Measurements from ENCODE around the gene NAV3. TPM values are rescaled to one million over a fixed set of nuclear protein-coding genes. Genes with fewer than 3 reads are reported as not detected.

NAV3 gene
- total and polyA plus RNA-seq, 10 donors = 0.74 to 111 (median 40.4) TPM

GRCh38 chr12:77786675-77787074, 44.0 kb upstream of the NAV3 start:
- no peaks in the 10 kb centered on the region for H3K27me3 ChIP-seq (replicated peaks in 1 of 7)
- intact Hi-C loops (cut with DNase I; ENCODE audit: low total_unique reads) = no loop called here
- TF ChIP-seq CTCF (IDR thresholded peaks at IDR 0.05 in 8 of 11, conservative IDR thresholded peaks at IDR 0.05 in 3 of 11) (no peak), POLR2AphosphoS5 (IDR thresholded peaks at IDR 0.05) (no peak), POLR2A (IDR thresholded peaks at IDR 0.05) (no peak)

GRCh38 chr12:77788231-77789168, 42.2 kb upstream of the NAV3 start:
- no peaks in the 10 kb centered on the region for H3K4me1 ChIP-seq
- intact Hi-C loops (cut with DNase I; ENCODE audit: low total_unique reads) = no loop called here
- no peak overlapping the region for H3K4me3 ChIP-seq
- no peak for DNase-seq
- H3K36me3 ChIP-seq = no peaks in the 10 kb centered on the region
- H3K9me3 ChIP-seq = peaks cover 0 to 11% (median 3%) of the 10 kb centered on the region in 8 donors
- no peak overlapping the region for H3K27ac ChIP-seq
- no peak for TF ChIP-seq CTCF (IDR thresholded peaks at IDR 0.05 in 8 of 11, conservative IDR thresholded peaks at IDR 0.05 in 3 of 11)
- no peak for TF ChIP-seq POLR2AphosphoS5 (IDR thresholded peaks at IDR 0.05)
- TF ChIP-seq POLR2A (IDR thresholded peaks at IDR 0.05) = no peak
- 57 to 73% (median 65%) methylated on average over 7 of the region's 7 CpGs for WGBS, 5 donors
- H3K27me3 ChIP-seq (replicated peaks in 1 of 7) = no peaks in the 10 kb centered on the region

More at GRCh38 chr12:77786675-77787074, 44.0 kb upstream of the NAV3 start:
- Histone ChIP-seq H3K4me3 (no peak overlapping the region), H3K9me3 (peaks cover 0 to 11% (median 3%) of the 10 kb centered on the region in 8 donors), H3K36me3 (no peaks in the 10 kb centered on the region), H3K27ac (no peak overlapping the region), H3K4me1 (no peaks in the 10 kb centered on the region)
- no peak for DNase-seq
- 48 to 68% (median 60%) methylated on average over 5 of the region's 5 CpGs for WGBS, 5 donors

- no peaks in the 10 kb centered on the region for H3K4me1 ChIP-seq
- 67 to 76% (median 74%) methylated on average over 3 of the region's 3 CpGs for WGBS, 5 donors
- no peak for DNase-seq
- no peaks in the 10 kb centered on the region for H3K27me3 ChIP-seq (replicated peaks in 1 of 7)
- peaks cover 0 to 6% (median 0%) of the 10 kb centered on the region in 8 donors for H3K9me3 ChIP-seq
- TF ChIP-seq POLR2AphosphoS5 (IDR thresholded peaks at IDR 0.05) (no peak), POLR2A (IDR thresholded peaks at IDR 0.05) (no peak), CTCF (IDR thresholded peaks at IDR 0.05 in 8 of 11, conservative IDR thresholded peaks at IDR 0.05 in 3 of 11) (no peak)
- no peaks in the 10 kb centered on the region for H3K36me3 ChIP-seq
- H3K27ac ChIP-seq = no peak overlapping the region
- no peak overlapping the region for H3K4me3 ChIP-seq
- intact Hi-C loops (cut with DNase I; ENCODE audit: low total_unique reads) = no loop called here
These were observed 35.0 kb upstream of the NAV3 start for GRCh38 chr12:77795699-77796098.

- 70 to 84% (median 78%) methylated on average over 1 of the region's 1 CpG for WGBS, 5 donors
- intact Hi-C loops (cut with DNase I; ENCODE audit: low total_unique reads) = no loop called here
- no peaks in the 10 kb centered on the region for H3K27me3 ChIP-seq (replicated peaks in 1 of 7)
- no peak overlapping the region for H3K4me3 ChIP-seq
- no peak for DNase-seq
- H3K4me1 ChIP-seq = no peaks in the 10 kb centered on the region
- no peak overlapping the region for H3K27ac ChIP-seq
- no peaks in the 10 kb centered on the region for H3K36me3 ChIP-seq
- H3K9me3 ChIP-seq = peaks cover 0 to 6% (median 0%) of the 10 kb centered on the region in 8 donors
- TF ChIP-seq POLR2AphosphoS5 (IDR thresholded peaks at IDR 0.05) (no peak), CTCF (IDR thresholded peaks at IDR 0.05 in 8 of 11, conservative IDR thresholded peaks at IDR 0.05 in 3 of 11) (no peak), POLR2A (IDR thresholded peaks at IDR 0.05) (no peak)
These were observed 33.9 kb upstream of the NAV3 start for GRCh38 chr12:77796775-77797174.

All from spleen (tissue), 11 donors.